ENCODE results near the gene GBE1. TPM values are rescaled to one million over a fixed set of nuclear protein-coding genes. Genes with fewer than 3 reads are reported as not detected.
"Not testable (repeated sequence)": the region's sequence is repeated elsewhere in the genome, so short reads cannot be mapped to it uniquely, and the experiment has no call there.

GBE1 gene
- total RNA-seq, 4 donors from 2014 or later: 15.8 to 28.6 (median 20.5) TPM

- WGBS: 57% methylated on average over 2 of the region's 2 CpGs
- H3K27ac ChIP-seq: no peak overlapping the region
- H3K4me3 ChIP-seq: no peak overlapping the region
- TF ChIP-seq CTCF (IDR thresholded peaks at IDR 0.05) (no peak), POLR2A (IDR thresholded peaks at IDR 0.05) (no peak)
- H3K36me3 ChIP-seq: no peaks in the 10 kb centered on the region
- DNase-seq (ENCODE audit: low spot score in 2 of 2): no peak
- H3K4me1 ChIP-seq: no peaks in the 10 kb centered on the region
- no peaks in the 10 kb centered on the region for H3K9me3 ChIP-seq
- no peaks in the 10 kb centered on the region for H3K27me3 ChIP-seq
These were observed 15.2 kb upstream of the GBE1 start for GRCh38 chr3:81776643-81777042.

- no peak for DNase-seq (ENCODE audit: low spot score in 2 of 2)
- WGBS: 98% methylated on average over 3 of the region's 3 CpGs
- Histone ChIP-seq H3K4me1 (no peaks in the 10 kb centered on the region), H3K27ac (no peak overlapping the region), H3K4me3 (no peak overlapping the region), H3K9me3 (no peaks in the 10 kb centered on the region), H3K27me3 (no peaks in the 10 kb centered on the region), H3K36me3 (no peaks in the 10 kb centered on the region)
- TF ChIP-seq EP300 (IDR thresholded peaks at IDR 0.05): no peak
- TF ChIP-seq POLR2A (IDR thresholded peaks at IDR 0.05): no peak
- TF ChIP-seq CTCF (IDR thresholded peaks at IDR 0.05): no peak
- no peak for TF ChIP-seq POLR2AphosphoS5 (IDR thresholded peaks at IDR 0.05)
These were observed 9.3 kb upstream of the GBE1 start for GRCh38 chr3:81770710-81771109.

DNA sequence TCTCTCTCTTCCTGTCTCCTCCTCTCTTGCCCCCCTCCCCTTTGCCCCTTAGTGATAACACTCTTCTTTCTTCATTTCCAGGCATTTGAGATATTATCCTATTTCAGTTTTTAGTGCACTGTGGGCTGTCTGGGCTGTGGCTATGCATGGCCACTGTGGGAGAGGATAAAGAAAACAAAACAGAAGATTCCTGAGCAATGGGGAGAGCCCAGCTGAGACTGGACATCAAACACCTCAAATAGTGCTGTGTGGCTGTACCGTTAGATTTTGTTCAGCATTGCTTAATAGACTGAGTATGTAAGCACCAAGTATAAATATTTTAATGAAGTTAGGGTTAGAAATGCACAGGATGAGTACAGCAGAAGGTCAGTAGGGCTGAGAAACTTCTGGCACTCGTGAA, 7.9 kb upstream of the GBE1 start:
- Histone ChIP-seq H3K27me3 (no peaks in the 10 kb centered on the region), H3K9me3 (no peaks in the 10 kb centered on the region), H3K27ac (no peak overlapping the region), H3K4me1 (no peaks in the 10 kb centered on the region), H3K36me3 (no peaks in the 10 kb centered on the region), H3K4me3 (no peak overlapping the region)
- WGBS: 85% methylated on average over 2 of the region's 2 CpGs
- TF ChIP-seq POLR2A (IDR thresholded peaks at IDR 0.05) (no peak), EP300 (IDR thresholded peaks at IDR 0.05) (no peak), POLR2AphosphoS5 (IDR thresholded peaks at IDR 0.05) (no peak), CTCF (IDR thresholded peaks at IDR 0.05) (no peak)
- no peak for DNase-seq (ENCODE audit: low spot score in 2 of 2)

DNA sequence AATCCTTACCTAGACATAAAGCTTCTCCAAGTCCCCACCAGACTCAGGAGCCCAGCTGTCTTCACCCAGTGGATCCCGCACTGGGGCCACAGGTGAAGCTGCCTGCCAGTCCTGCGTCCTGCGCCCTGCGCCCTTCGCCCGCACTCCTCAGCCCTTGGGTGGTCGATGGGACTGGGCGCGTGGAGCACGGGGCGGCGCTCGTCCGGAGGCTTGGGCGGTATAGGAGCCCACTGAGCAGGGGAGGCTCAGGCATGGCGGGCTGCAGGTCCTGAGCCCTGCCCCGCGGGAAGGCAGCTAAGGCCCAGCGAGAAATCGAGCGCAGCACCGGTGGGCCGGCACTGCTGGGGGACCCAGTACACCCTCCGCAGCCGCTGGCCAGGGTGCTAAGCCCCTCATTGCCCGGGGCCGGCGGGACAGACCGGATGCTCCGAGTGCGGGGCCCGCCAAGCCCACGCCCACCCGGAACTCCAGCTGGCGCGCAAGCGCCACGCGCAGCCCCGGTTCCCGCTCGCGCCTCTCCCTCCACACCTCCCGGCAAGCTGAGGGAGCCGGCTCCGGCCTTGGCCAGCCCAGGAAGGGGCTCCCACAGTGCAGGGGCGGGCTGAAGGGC, 5.9 kb upstream of the GBE1 start:
- WGBS: 91% methylated on average over 16 of the region's 47 CpGs
- not testable (repeated sequence) for H3K27me3 ChIP-seq; H3K4me3 ChIP-seq; H3K9me3 ChIP-seq; H3K36me3 ChIP-seq; H3K27ac ChIP-seq; H3K4me1 ChIP-seq; DNase-seq (ENCODE audit: low spot score in 2 of 2)

DNA sequence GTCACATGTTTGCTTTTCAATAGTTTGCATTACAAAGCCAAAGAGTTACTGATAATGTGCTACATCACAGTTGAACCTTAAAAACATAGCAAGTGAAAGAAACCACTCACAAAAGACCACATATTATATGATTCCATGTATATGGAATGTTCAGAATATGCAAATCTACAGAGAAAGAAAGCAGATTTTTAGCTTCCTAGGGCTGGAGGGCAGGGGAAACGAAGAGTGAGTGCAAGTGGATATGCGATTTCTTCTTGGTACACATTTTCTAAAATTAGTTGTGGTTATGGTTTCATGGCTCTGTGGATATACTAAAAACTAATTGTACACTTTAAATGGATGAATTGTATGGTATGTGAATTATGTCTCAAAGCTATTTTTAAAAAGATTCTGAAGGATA, 4.0 kb upstream of the GBE1 start:
- H3K27ac ChIP-seq: no peak overlapping the region
- no peaks in the 10 kb centered on the region for H3K27me3 ChIP-seq
- H3K4me3 ChIP-seq: no peak overlapping the region
- no peaks in the 10 kb centered on the region for H3K9me3 ChIP-seq
- no peak for DNase-seq (ENCODE audit: low spot score in 2 of 2)
- no peaks in the 10 kb centered on the region for H3K36me3 ChIP-seq
- peaks cover 9% of the 10 kb centered on the region for H3K4me1 ChIP-seq
- WGBS: 76% methylated on average over 2 of the region's 2 CpGs
- TF ChIP-seq EP300 (IDR thresholded peaks at IDR 0.05): no peak
- no peak for TF ChIP-seq CTCF (IDR thresholded peaks at IDR 0.05)
- TF ChIP-seq POLR2AphosphoS5 (IDR thresholded peaks at IDR 0.05): no peak
- no peak for TF ChIP-seq POLR2A (IDR thresholded peaks at IDR 0.05)

- no peaks in the 10 kb centered on the region for H3K36me3 ChIP-seq
- H3K27me3 ChIP-seq: no peaks in the 10 kb centered on the region
- peaks cover 17% of the 10 kb centered on the region for H3K4me1 ChIP-seq
- no peaks in the 10 kb centered on the region for H3K9me3 ChIP-seq
- H3K27ac ChIP-seq: no peak overlapping the region
- no peak for DNase-seq (ENCODE audit: low spot score in 2 of 2)
- TF ChIP-seq POLR2AphosphoS5 (IDR thresholded peaks at IDR 0.05) (peak in 1 of 3 donors; percentile 47), EP300 (IDR thresholded peaks at IDR 0.05) (no peak)
- H3K4me3 ChIP-seq: no peak overlapping the region
These were observed 3.2 kb upstream of the GBE1 start for GRCh38 chr3:81764665-81765064.

All from suprapubic skin (tissue), 4 donors.